ENCODE results near the gene CD109. TPM values are rescaled to one million over a fixed set of nuclear protein-coding genes. Genes with fewer than 3 reads are reported as not detected.

Gene CD109
- 23.0 and 36.8 TPM in 2 replicates for total RNA-seq

GRCh38 chr6:73695619-73696421 is at the start of gene CD109:
TSS of gene CD109 (plus strand) at chr6:73696203. CDS start at chr6:73696216, 13 bp downstream.

DNA sequence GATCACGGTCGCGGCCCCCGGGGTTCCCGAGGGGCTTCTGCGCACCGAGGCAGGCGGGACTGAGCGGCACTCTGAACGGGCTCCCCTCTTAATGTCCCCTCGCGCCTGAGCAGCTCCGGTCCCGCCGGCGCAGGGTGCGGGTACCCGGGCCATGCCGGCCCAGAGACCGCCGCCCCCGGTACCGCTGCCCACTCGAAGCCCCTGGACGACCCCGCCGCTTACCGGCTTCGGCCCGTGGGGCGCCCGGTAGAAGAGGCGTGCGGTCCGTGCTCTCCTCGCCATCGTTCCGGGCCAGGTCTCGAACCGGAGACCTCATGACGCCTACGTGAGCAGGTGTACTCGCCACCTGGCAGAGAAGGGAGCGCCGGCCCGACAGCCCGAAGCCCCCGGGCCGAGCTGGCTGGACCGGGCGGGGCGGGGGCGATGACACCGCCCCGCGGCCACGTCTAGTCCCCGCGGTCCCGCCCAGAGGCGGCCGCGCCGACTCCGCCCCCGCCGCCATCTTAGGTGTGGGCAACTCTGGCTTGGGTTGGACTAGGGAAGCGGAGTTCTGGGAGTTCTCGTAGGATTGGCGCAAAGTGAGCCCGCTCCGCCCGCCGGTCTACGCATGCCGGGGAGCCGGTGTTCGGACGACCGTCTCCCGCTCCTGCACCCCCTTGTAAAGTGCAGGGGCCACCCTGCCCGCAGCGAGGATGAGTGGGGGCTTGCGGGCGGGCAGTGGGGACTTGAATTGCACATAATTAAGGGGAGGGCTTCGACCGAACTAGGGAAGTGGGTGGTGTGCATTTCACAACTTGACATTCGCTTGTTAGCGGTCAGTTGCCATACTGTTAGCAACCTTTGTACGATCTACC is 42.2 kb upstream of the CD109 start, which contains the start of gene SLC17A5:
SLC17A5 (minus strand) TSS at position 422 of the 854 bp plus-strand sequence; CDS start at position 316, 106 bp downstream.

Other genes starting within 250 kb of the CD109 start
- 2.7 and 6.3 TPM in 2 replicates for gene CGAS, start 243.9 kb upstream of the CD109 start, total RNA-seq
- 20.3 and 34.1 TPM in 2 replicates for gene MTO1, start 234.5 kb upstream of the CD109 start, total RNA-seq
- 8,331 and 12,598 TPM in 2 replicates for gene EEF1A1, start 175.2 kb upstream of the CD109 start, total RNA-seq
- gene SLC17A5, start 42.2 kb upstream of the CD109 start, total RNA-seq, result 4.1 and 7.0 TPM in 2 replicates

Measured in hair follicular keratinocyte (primary cell).